ENCODE measurements around the gene TDRD1.

DNA sequence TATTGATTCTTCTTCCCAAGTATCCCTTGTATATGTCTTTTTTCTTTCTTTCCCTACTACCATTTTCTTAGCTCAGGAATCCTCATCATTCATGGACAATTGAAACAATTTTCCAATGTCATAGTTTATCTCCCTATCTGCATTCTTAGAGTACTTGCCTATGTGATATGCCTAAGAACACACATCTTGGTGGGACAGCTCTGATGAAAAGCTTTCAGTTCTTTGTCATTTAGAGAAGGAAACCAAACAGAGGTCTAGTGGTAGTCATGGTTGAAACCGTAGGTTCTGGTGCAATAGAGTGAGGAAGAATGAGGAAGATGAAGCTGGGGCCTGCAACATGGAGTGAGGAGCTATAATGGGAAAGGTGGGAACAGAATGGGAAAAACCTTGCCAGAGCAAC is 28.2 kb downstream of the TDRD1 start:
- TF ChIP-seq, protein P1, sequence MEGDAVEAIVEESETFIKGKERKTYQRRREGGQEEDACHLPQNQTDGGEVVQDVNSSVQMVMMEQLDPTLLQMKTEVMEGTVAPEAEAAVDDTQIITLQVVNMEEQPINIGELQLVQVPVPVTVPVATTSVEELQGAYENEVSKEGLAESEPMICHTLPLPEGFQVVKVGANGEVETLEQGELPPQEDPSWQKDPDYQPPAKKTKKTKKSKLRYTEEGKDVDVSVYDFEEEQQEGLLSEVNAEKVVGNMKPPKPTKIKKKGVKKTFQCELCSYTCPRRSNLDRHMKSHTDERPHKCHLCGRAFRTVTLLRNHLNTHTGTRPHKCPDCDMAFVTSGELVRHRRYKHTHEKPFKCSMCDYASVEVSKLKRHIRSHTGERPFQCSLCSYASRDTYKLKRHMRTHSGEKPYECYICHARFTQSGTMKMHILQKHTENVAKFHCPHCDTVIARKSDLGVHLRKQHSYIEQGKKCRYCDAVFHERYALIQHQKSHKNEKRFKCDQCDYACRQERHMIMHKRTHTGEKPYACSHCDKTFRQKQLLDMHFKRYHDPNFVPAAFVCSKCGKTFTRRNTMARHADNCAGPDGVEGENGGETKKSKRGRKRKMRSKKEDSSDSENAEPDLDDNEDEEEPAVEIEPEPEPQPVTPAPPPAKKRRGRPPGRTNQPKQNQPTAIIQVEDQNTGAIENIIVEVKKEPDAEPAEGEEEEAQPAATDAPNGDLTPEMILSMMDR (IDR thresholded peaks at IDR 0.05): no peak
- TF ChIP-seq POLR2AphosphoS5 (IDR thresholded peaks at IDR 0.05) (no peak), POLR2A (IDR thresholded peaks at IDR 0.05) (no peak)
